ENCODE data around the gene UBE2G2.

The UBE2G2 gene

DNA sequence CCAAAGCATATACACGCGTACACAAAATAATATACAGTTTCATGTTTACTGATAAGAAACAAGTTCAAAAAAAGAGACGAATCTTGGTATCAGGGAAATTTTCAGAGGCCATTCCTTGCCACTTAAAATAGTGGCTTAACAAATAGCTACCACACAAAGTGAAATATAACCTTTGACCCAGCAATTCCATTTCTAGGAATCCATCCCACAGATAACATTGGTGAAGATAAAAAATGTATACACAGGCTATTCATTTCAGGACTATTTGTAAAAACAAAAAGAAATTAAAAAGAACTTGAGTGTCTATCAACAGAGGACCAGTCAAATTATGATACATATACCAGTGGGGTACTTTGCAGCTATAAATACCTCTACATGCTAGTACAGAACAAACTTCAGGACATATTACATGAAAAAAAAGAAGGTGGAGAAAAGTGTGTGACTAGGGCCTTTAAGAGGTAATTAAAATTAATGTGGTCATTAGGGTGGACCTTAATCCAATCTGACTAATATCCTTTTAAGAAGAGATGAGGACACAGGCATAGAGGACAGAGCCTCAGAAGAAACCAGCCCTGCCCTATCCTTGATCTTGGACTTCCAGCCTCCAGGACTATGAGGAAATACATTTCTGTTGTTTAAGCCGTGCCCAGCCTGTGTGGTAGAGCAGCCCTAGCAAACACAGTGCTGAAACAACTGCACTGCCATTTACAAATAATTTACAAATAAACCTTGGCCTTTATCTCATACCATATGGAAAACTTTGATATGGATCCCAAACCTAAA lies 7.8 kb downstream of the UBE2G2 start:
- CTCF ChIA-PET: interaction anchor here (0.5 to 3.1 kb wide), 51 partner anchors 8 to 1902 kb away, joined by 3 to 66 read pairs (median 4); partner anchors contain the start of genes PTTG1IP, SUMO3 and UBE2G2
- H3K4me3 ChIP-seq (ENCODE audit: low read depth, low read length): no peak overlapping the region
- TF ChIP-seq, protein P1, sequence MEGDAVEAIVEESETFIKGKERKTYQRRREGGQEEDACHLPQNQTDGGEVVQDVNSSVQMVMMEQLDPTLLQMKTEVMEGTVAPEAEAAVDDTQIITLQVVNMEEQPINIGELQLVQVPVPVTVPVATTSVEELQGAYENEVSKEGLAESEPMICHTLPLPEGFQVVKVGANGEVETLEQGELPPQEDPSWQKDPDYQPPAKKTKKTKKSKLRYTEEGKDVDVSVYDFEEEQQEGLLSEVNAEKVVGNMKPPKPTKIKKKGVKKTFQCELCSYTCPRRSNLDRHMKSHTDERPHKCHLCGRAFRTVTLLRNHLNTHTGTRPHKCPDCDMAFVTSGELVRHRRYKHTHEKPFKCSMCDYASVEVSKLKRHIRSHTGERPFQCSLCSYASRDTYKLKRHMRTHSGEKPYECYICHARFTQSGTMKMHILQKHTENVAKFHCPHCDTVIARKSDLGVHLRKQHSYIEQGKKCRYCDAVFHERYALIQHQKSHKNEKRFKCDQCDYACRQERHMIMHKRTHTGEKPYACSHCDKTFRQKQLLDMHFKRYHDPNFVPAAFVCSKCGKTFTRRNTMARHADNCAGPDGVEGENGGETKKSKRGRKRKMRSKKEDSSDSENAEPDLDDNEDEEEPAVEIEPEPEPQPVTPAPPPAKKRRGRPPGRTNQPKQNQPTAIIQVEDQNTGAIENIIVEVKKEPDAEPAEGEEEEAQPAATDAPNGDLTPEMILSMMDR (IDR thresholded peaks at IDR 0.05; ENCODE audit: insufficient read depth, low read length, missing control alignments): no peak
- POLR2A ChIA-PET: interaction anchor here (0.6 to 1.0 kb wide), 4 partner anchors 8 to 604 kb away, joined by 3 to 4 read pairs (median 3); partner anchors contain the start of genes PTTG1IP and UBE2G2
- DNase-seq (ENCODE audit: low read depth, low spot score): no peak

- TF ChIP-seq, protein P1 (IDR thresholded peaks at IDR 0.05; ENCODE audit: insufficient read depth, low read length, missing control alignments): peak; percentile 62
- POLR2A ChIA-PET: interaction anchor here (0.6 to 1.0 kb wide), 4 partner anchors 9 to 605 kb away, joined by 3 to 4 read pairs (median 3); partner anchors contain the start of genes PTTG1IP and UBE2G2
- CTCF ChIA-PET: interaction anchor here (0.5 to 3.1 kb wide), 53 partner anchors 9 to 1902 kb away, joined by 3 to 66 read pairs (median 4); partner anchors contain the start of genes PTTG1IP, SLX9, SUMO3 and UBE2G2
- no peak for DNase-seq (ENCODE audit: low read depth, low spot score)
- H3K4me3 ChIP-seq (ENCODE audit: low read depth, low read length): no peak overlapping the region
These were observed 8.7 kb downstream of the UBE2G2 start for GRCh38 chr21:44792702-44793591.

DNA sequence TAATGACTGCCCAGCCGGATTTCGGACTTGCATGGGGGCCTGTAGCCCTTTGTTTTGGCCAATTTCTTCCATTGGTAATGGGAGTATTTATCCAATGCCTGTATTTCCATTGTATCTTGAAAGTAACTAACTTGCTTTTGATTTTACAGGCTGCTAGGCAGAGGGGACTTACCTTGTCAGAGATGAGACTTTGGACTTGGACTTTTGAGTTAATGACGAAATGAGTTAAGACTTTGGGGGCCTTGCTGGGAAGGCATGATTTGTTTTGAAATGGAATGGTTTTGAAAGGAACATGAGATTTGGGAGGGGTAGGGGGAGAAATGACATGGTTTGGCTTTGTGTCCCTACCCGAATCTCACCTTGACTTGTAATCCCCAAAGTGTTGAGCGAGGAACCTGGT lies 9.6 kb downstream of the UBE2G2 start:
- TF ChIP-seq, protein P1 (IDR thresholded peaks at IDR 0.05; ENCODE audit: insufficient read depth, low read length, missing control alignments): no peak
- POLR2A ChIA-PET: no interaction called here
- no peak overlapping the region for H3K4me3 ChIP-seq (ENCODE audit: low read depth, low read length)
- no peak for DNase-seq (ENCODE audit: low read depth, low spot score)
- CTCF ChIA-PET: interaction anchor here (0.6 to 1.2 kb wide), 3 partner anchors 8 to 282 kb away, joined by 3 to 6 read pairs (median 4); no protein-coding TSS in a partner anchor

DNA sequence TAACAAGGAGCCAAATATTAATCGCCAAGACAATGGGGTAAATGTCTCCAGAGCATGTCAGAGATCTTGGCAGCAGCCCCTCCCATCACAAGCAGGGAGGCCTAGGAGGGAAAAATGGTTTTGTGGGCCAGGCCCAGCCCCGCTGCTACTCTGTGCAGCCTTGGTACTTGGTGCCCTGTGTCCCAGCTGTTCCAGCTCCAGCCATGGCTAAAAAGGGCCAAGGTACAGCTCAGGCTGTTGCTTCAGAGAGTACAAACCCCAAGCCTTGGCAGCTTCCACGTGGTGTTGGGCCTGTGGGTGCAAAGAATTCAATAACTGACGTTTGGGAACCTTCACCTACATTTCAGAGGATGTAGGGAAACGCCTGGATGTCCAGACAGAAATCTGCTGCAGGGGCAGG lies 10.4 kb downstream of the UBE2G2 start:
- no peak overlapping the region for H3K4me3 ChIP-seq (ENCODE audit: low read depth, low read length)
- POLR2A ChIA-PET: no interaction called here
- TF ChIP-seq, protein P1 (IDR thresholded peaks at IDR 0.05; ENCODE audit: insufficient read depth, low read length, missing control alignments): no peak
- no peak for DNase-seq (ENCODE audit: low read depth, low spot score)
- CTCF ChIA-PET: interaction anchor here (0.6 to 1.2 kb wide), 3 partner anchors 9 to 281 kb away, joined by 3 to 6 read pairs (median 4); no protein-coding TSS in a partner anchor

- no peak overlapping the region for H3K4me3 ChIP-seq (ENCODE audit: low read depth, low read length)
- TF ChIP-seq, protein P1 (IDR thresholded peaks at IDR 0.05; ENCODE audit: insufficient read depth, low read length, missing control alignments): no peak
- POLR2A ChIA-PET: no interaction called here
- CTCF ChIA-PET: interaction anchor here (1.0 to 1.9 kb wide), 4 partner anchors 8 to 280 kb away, joined by 3 to 12 read pairs (median 6); no protein-coding TSS in a partner anchor
- no peak for DNase-seq (ENCODE audit: low read depth, low spot score)
These were observed 11.3 kb downstream of the UBE2G2 start for GRCh38 chr21:44790368-44790767.

All from AG04449 (cell line).